Activated naive CD8-positive, alpha-beta T cell treated with anti-CD3 and anti-CD28 coated beads, Interleukin-2, amount 10 ng/mL, durations not matched to agents 7 days and 5 days (primary cell): ENCODE results near the gene TRIM61. TPM values are rescaled to one million over a fixed set of nuclear protein-coding genes. Genes with fewer than 3 reads are reported as not detected.
"Not testable (repeated sequence)": the region's sequence is repeated elsewhere in the genome, so short reads cannot be mapped to it uniquely, and the experiment has no call there.

ENCODE experiments used
- ATAC-seq: fragments of 150-1000 bp; cut with Tn5 transposase; one replicate; pipeline ENCODE4 v1.10.0; 2021; ENCODE audit warnings: low read depth, moderate library complexity
- POLR2A ChIA-PET: fragments of 350-600 bp; sonication (Branson Sonifier 250); formaldehyde crosslinking; loops from one replicate; lab custom pipeline; 2021; ENCODE audit warnings: antibody characterized with exemption; lab: Charles Lee
- DNase-seq: peaks from one replicate; pipeline ENCODE4 v3.0.0; 2021
- H3K27ac Mint-ChIP-seq: one replicate; pipeline ENCODE4 v1.8.0; 2022; ENCODE audit warnings: mild to moderate bottlenecking, mixed read lengths
- H3K27me3 Mint-ChIP-seq: one replicate; pipeline ENCODE4 v1.8.0; 2022; ENCODE audit warnings: mild to moderate bottlenecking, moderate library complexity, mixed read lengths
- H3K36me3 Mint-ChIP-seq: one replicate; pipeline ENCODE4 v1.8.0; 2021; ENCODE audit warnings: mild to moderate bottlenecking, mixed read lengths
- H3K4me1 Mint-ChIP-seq: one replicate; pipeline ENCODE4 v1.8.0; 2021; ENCODE audit warnings: mixed read lengths
- H3K4me3 Mint-ChIP-seq: one replicate; pipeline ENCODE4 v1.8.0; 2022; ENCODE audit warnings: mild to moderate bottlenecking, moderate library complexity, mixed read lengths
- H3K9me3 Mint-ChIP-seq: one replicate; pipeline ENCODE4 v1.8.0; 2021; ENCODE audit warnings: mixed read lengths
- total RNA-seq, 2 experiments: library from RNA; stranded (reverse); gene quantifications; one replicate each; pipeline ENCODE4 v1.2.3, GENCODE V29; 2021

TRIM61 gene
- 1 to 10 TPM; 2.9 to 3.1 TPM for total RNA-seq

- POLR2A ChIA-PET = interaction anchor here (1.9 kb wide), 1 partner anchor 20 kb away, joined by 12 read pairs; no protein-coding TSS in a partner anchor
Measured at GRCh38 chr4:164977243-164978164, at the start of gene TRIM61. TRIM61 (minus strand) TSS chr4:164977657; CDS start chr4:164970002, 7,655 bp downstream.

GRCh38 chr4:165025782-165026181, 48.3 kb upstream of the TRIM61 start:
- ATAC-seq, H3K9me3 Mint-ChIP-seq, H3K4me3 Mint-ChIP-seq, POLR2A ChIA-PET, H3K36me3 Mint-ChIP-seq, H3K27ac Mint-ChIP-seq, DNase-seq, H3K4me1 Mint-ChIP-seq: not testable (repeated sequence)
- peaks cover 15% of the 10 kb centered on the region for H3K27me3 Mint-ChIP-seq

More at GRCh38 chr4:164977243-164978164, at the start of gene TRIM61:
- DNase-seq (peak; percentile 81), ATAC-seq (peak; percentile 100)
- peak within 1 kb of the TSS; percentile 62 for H3K27ac Mint-ChIP-seq
- peak within 1 kb of the TSS; percentile 76 for H3K4me3 Mint-ChIP-seq
- H3K27me3 Mint-ChIP-seq = no peaks in the 10 kb centered on the region
- peaks cover 13% of the 10 kb centered on the region for H3K4me1 Mint-ChIP-seq
- peaks cover 13% of the 10 kb centered on the region for H3K36me3 Mint-ChIP-seq
- peaks cover 2% of the 10 kb centered on the region for H3K9me3 Mint-ChIP-seq

GRCh38 chr4:165019995-165020394, 42.5 kb upstream of the TRIM61 start:
- POLR2A ChIA-PET, H3K4me1 Mint-ChIP-seq, ATAC-seq, H3K36me3 Mint-ChIP-seq, H3K4me3 Mint-ChIP-seq, H3K9me3 Mint-ChIP-seq, DNase-seq, H3K27ac Mint-ChIP-seq: not testable (repeated sequence)
- H3K27me3 Mint-ChIP-seq = peaks cover 18% of the 10 kb centered on the region

GRCh38 chr4:165016971-165017370, 39.5 kb upstream of the TRIM61 start:
- Mint-ChIP-seq H3K4me3 (no peak overlapping the region), H3K9me3 (no peaks in the 10 kb centered on the region), H3K27me3 (peaks cover 27% of the 10 kb centered on the region), H3K36me3 (no peaks in the 10 kb centered on the region), H3K27ac (no peak overlapping the region), H3K4me1 (no peaks in the 10 kb centered on the region)
- POLR2A ChIA-PET = no interaction called here
- DNase-seq (no peak), ATAC-seq (no peak)

- no peak overlapping the region for H3K4me3 Mint-ChIP-seq
- peaks cover 14% of the 10 kb centered on the region for H3K4me1 Mint-ChIP-seq
- POLR2A ChIA-PET = no interaction called here
- no peaks in the 10 kb centered on the region for H3K36me3 Mint-ChIP-seq
- peaks cover 42% of the 10 kb centered on the region for H3K27me3 Mint-ChIP-seq
- DNase-seq (no peak), ATAC-seq (no peak)
- no peak overlapping the region for H3K27ac Mint-ChIP-seq
- H3K9me3 Mint-ChIP-seq = no peaks in the 10 kb centered on the region
Measured at GRCh38 chr4:165013691-165014090, 36.2 kb upstream of the TRIM61 start.

- H3K4me1 Mint-ChIP-seq = peaks cover 14% of the 10 kb centered on the region
- POLR2A ChIA-PET = no interaction called here
- no peak overlapping the region for H3K27ac Mint-ChIP-seq
Measured at GRCh38 chr4:165011403-165011802, 33.9 kb upstream of the TRIM61 start.

GRCh38 chr4:165010991-165011390, 33.5 kb upstream of the TRIM61 start:
- DNase-seq = no peak
- peaks cover 14% of the 10 kb centered on the region for H3K4me1 Mint-ChIP-seq
- H3K36me3 Mint-ChIP-seq = no peaks in the 10 kb centered on the region
- peaks cover 61% of the 10 kb centered on the region for H3K27me3 Mint-ChIP-seq
- H3K9me3 Mint-ChIP-seq = no peaks in the 10 kb centered on the region
- no peak overlapping the region for H3K27ac Mint-ChIP-seq
- no peak for ATAC-seq
- POLR2A ChIA-PET = no interaction called here
- H3K4me3 Mint-ChIP-seq = no peak overlapping the region

More at GRCh38 chr4:165011403-165011802, 33.9 kb upstream of the TRIM61 start:
- DNase-seq (no peak), ATAC-seq (no peak)
- Mint-ChIP-seq H3K9me3 (no peaks in the 10 kb centered on the region), H3K36me3 (no peaks in the 10 kb centered on the region), H3K27me3 (peaks cover 57% of the 10 kb centered on the region), H3K4me3 (no peak overlapping the region)

- Mint-ChIP-seq H3K36me3 (no peaks in the 10 kb centered on the region), H3K27ac (no peak overlapping the region)
- POLR2A ChIA-PET = interaction anchor here (0.6 kb wide), 1 partner anchor 505 kb away, joined by 3 read pairs; no protein-coding TSS in a partner anchor
Measured at GRCh38 chr4:165010487-165010886, 33.0 kb upstream of the TRIM61 start.

GRCh38 chr4:165009493-165010227, 32.2 kb upstream of the TRIM61 start:
- peak overlapping the region; percentile 16 for H3K4me3 Mint-ChIP-seq
- peak; percentile 96 for ATAC-seq
- DNase-seq = no peak
- no peaks in the 10 kb centered on the region for H3K36me3 Mint-ChIP-seq
- POLR2A ChIA-PET = interaction anchor here (0.6 kb wide), 1 partner anchor 505 kb away, joined by 3 read pairs; no protein-coding TSS in a partner anchor
- no peak overlapping the region for H3K27ac Mint-ChIP-seq
- H3K27me3 Mint-ChIP-seq = peaks cover 64% of the 10 kb centered on the region
- H3K9me3 Mint-ChIP-seq = no peaks in the 10 kb centered on the region
- H3K4me1 Mint-ChIP-seq = peaks cover 14% of the 10 kb centered on the region

More at GRCh38 chr4:165010487-165010886, 33.0 kb upstream of the TRIM61 start:
- DNase-seq (no peak), ATAC-seq (no peak)
- Mint-ChIP-seq H3K27me3 (peaks cover 61% of the 10 kb centered on the region), H3K9me3 (no peaks in the 10 kb centered on the region), H3K4me3 (no peak overlapping the region), H3K4me1 (peaks cover 14% of the 10 kb centered on the region)

- ATAC-seq (no peak), DNase-seq (no peak)
- Mint-ChIP-seq H3K9me3 (no peaks in the 10 kb centered on the region), H3K4me1 (peaks cover 14% of the 10 kb centered on the region), H3K36me3 (no peaks in the 10 kb centered on the region), H3K27me3 (peaks cover 54% of the 10 kb centered on the region), H3K27ac (no peak overlapping the region), H3K4me3 (no peak overlapping the region)
- POLR2A ChIA-PET = no interaction called here
Measured at GRCh38 chr4:165006886-165007285, 29.4 kb upstream of the TRIM61 start.

- POLR2A ChIA-PET = no interaction called here
- no peak for ATAC-seq
- no peaks in the 10 kb centered on the region for H3K36me3 Mint-ChIP-seq
- peaks cover 14% of the 10 kb centered on the region for H3K4me1 Mint-ChIP-seq
- H3K27me3 Mint-ChIP-seq = peaks cover 50% of the 10 kb centered on the region
- no peaks in the 10 kb centered on the region for H3K9me3 Mint-ChIP-seq
- no peak overlapping the region for H3K27ac Mint-ChIP-seq
- no peak for DNase-seq
- no peak overlapping the region for H3K4me3 Mint-ChIP-seq
Measured at GRCh38 chr4:165006456-165006855, 29.0 kb upstream of the TRIM61 start.

- H3K27me3 Mint-ChIP-seq = peaks cover 42% of the 10 kb centered on the region
- H3K27ac Mint-ChIP-seq = no peak overlapping the region
- ATAC-seq (no peak), DNase-seq (no peak)
- POLR2A ChIA-PET = no interaction called here
- no peaks in the 10 kb centered on the region for H3K36me3 Mint-ChIP-seq
- H3K4me1 Mint-ChIP-seq = peaks cover 14% of the 10 kb centered on the region
- H3K9me3 Mint-ChIP-seq = no peaks in the 10 kb centered on the region
- no peak overlapping the region for H3K4me3 Mint-ChIP-seq
Measured at GRCh38 chr4:165005352-165005925, 28.0 kb upstream of the TRIM61 start.

- H3K4me3 Mint-ChIP-seq, ATAC-seq, DNase-seq, H3K9me3 Mint-ChIP-seq, H3K4me1 Mint-ChIP-seq, POLR2A ChIA-PET, H3K36me3 Mint-ChIP-seq, H3K27ac Mint-ChIP-seq: not testable (repeated sequence)
- peaks cover 37% of the 10 kb centered on the region for H3K27me3 Mint-ChIP-seq
Measured at GRCh38 chr4:165001957-165002356, 24.5 kb upstream of the TRIM61 start.
